ENCODE measurements around the gene BBS2.

GRCh38 chr16:56450275-56450985 is 69.4 kb downstream of the BBS2 start:
- TF ChIP-seq POLR2A (IDR thresholded peaks at IDR 0.05) (no peak), CTCF (IDR thresholded peaks at IDR 0.05 in 8 of 11, conservative IDR thresholded peaks at IDR 0.05 in 3 of 11) (no peak), POLR2AphosphoS5 (IDR thresholded peaks at IDR 0.05) (no peak)
